HG02885 (cell line): ENCODE measurements around the gene GAST.
A peak's percentile ranks its signal among the peaks of the same experiment; 100 is the strongest.

Experiments used
- ATAC-seq: cut with Tn5 transposase; IDR thresholded peaks from one replicate; pipeline ENCODE4 v1.9.1; 2021; ENCODE audit warnings: mild to moderate bottlenecking; ENCODE audit not compliant: unreplicated experiment, poor library complexity

Gene GAST

DNA sequence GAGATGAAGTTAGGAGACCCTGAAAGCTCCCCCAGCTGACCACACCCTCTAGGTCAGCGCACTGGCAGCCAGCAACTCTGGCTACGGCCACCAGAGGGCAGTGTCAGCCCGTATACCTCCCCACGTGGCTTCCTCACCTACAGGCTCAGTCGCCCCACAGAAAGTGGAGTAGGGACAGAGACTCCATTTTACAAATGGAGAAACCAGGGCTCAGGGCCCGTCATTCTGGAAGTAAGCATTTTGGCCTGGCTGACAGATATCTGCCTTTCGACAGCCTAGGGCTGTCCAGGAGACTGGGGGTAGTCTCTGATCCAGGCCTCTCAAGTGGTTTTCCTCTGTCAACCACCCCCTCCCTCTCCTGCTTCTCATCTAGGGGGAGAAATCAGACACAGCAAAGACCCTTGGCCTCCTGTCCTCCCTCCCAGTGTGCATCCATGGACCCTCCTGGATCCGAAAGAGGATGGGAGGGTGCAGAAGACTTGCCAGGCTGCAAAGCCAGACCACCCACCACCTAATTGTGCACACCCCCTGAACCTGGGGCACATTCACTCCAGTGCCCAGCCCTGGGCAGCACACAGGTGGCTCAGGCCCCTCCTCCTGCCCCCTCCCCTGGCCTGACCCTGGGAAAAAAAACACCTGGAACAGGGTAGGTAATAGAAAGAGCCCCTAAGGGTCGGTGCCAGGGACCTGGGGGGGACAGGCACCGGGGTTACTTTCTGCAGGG lies 26.1 kb downstream of the GAST start:
- peak; percentile 52 for ATAC-seq

DNA sequence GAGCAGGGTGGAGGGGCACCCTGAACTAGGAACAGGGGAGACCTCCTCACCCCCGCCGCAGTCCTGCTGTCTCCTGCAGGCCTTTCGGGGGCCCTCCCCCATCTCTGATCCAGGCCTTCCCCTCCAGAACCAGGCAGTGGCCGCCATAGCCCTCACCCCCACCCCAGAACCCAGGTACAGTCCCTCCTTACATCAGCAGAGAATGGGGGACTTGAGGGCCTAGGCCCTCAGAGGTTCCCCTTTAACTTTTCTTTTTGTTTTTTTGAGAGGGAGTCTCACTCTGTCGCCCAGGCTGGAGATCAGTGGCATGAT lies 26.6 kb downstream of the GAST start:
- ATAC-seq: no peak

- ATAC-seq: no peak
Observed at GRCh38 chr17:41739661-41740352, 27.7 kb downstream of the GAST start.

DNA sequence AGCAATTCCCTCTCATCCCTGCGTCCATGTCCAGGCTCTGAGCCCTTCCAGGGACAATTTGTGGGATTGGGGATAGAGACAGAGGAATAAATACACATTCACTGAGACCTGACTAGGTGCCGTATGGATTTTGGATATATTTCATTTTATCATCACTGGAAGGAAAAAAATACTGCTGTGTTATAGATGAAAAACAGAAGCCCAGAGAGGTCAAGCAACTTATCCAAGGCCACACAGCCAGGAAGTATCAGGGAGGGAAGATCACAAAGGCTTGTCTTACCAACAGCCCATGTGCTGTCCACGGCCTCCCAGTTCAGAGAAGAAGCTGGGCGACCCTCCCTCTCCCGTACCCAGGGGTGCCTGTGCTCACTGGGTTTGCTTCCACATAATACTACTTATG lies 28.4 kb downstream of the GAST start:
- no peak for ATAC-seq

GRCh38 chr17:41741709-41742108 lies 29.6 kb downstream of the GAST start:
- no peak for ATAC-seq

GRCh38 chr17:41748275-41748674 lies 36.1 kb downstream of the GAST start:
- no peak for ATAC-seq

GRCh38 chr17:41750862-41751261 lies 38.7 kb downstream of the GAST start:
- ATAC-seq: no peak

GRCh38 chr17:41751288-41751687 lies 39.2 kb downstream of the GAST start:
- no peak for ATAC-seq

DNA sequence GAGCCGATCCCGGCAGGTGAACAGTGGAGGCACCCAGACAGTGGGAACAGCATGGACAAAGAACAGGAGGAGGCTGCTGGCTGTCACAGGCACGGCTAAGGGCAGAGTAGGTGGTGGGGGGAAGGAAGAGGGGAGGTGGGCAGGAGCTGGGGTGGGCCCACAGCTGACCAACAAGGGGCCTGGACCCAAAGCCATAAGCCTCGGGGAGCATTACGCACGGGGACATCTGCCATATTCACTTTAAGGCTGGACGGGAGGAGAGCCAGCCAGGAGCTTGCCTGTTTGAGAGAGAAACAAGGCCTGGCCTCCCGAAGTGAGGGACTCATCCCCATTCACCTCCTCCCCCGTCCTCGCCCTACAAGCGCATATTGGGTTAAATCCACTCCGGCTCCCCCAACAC lies 41.9 kb downstream of the GAST start:
- ATAC-seq: no peak

- no peak for ATAC-seq
Observed at GRCh38 chr17:41758601-41759000, 46.5 kb downstream of the GAST start.

- no peak for ATAC-seq
Observed at GRCh38 chr17:41760878-41761277, 48.7 kb downstream of the GAST start.

DNA sequence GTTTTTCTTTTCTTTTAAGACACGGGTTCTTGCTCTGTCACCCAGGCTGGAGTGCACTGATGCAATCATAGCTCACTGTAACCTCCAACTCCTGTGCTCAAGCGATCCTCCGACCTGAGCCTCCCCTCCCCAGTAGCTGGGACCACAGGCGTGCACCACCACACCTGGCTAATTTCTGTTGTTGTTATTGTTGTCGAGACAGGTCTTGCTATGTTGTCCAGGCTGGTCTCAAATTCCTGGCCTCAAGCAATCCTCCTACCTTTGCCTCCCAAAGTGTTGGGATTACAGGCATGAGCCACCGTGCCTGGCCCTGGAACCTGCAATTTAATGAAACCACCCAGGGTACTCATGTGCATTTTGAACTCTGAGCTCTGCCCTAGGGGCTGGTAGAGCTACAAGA lies 50.3 kb downstream of the GAST start:
- no peak for ATAC-seq

DNA sequence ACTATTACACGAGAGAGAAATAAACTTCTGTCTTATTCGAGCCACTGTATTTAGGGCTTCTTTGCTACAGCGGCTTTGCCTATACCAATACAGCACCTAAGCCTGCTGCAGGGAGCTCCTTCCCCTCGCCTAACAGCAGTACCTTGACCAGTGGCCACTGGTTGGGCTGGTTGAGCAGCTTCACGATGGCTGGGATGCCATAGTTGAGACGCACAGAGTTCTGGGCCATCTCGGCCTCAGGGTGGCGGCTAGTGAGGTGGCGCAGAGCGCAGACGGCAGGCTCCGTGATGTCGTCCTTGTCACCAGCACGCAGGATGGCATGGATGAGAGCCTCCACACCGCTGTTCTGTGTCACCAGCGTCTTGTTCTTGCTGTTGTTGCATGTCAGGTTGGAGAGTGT lies 50.7 kb downstream of the GAST start:
- no peak for ATAC-seq

GRCh38 chr17:41763327-41763726 lies 51.2 kb downstream of the GAST start:
- no peak for ATAC-seq
